Tibial nerve (tissue), 4 donors: ENCODE data around the gene ADGRE3. TPM values are rescaled to one million over a fixed set of nuclear protein-coding genes. Genes with fewer than 3 reads are reported as not detected.

Source experiments
- DNase-seq, 2 donors: peaks; one replicate each; pipeline ENCODE4 v3.0.0-alpha.2; 2019; ENCODE audit warnings: low spot score in 2 of 2
- H3K27ac ChIP-seq, 4 donors: fragments of 200-600 bp; sonication (generic) in 3 of 4; one replicate each; pipeline ENCODE4 v1.5.1; 2017 to 2019; ENCODE audit warnings: mild to moderate bottlenecking in 1 of 4
- H3K27me3 ChIP-seq, 2 donors: fragments of 200-600 bp; sonication (generic) in 1 of 2; one replicate each; pipeline versions ENCODE4 v1.5.1 to v1.6.0; 2017 to 2019
- H3K36me3 ChIP-seq, 3 donors: fragments of 200-600 bp; sonication (generic); one replicate each; pipeline ENCODE4 v1.5.1; 2018 to 2019
- H3K4me1 ChIP-seq, 4 donors: fragments of 200-600 bp; sonication (generic) in 3 of 4; one replicate each; pipeline ENCODE4 v1.5.1; 2017 to 2019
- H3K4me3 ChIP-seq, 4 donors: fragments of 200-600 bp; sonication (generic) in 3 of 4; one replicate each; pipeline ENCODE4 v1.5.1; 2017 to 2019; ENCODE audit warnings: mild to moderate bottlenecking in 1 of 4, moderate library complexity in 1 of 4
- H3K9me3 ChIP-seq, 4 donors: fragments of 200-600 bp; sonication (generic) in 3 of 4; one replicate each; pipeline ENCODE4 v1.5.1; 2017 to 2019
- EP300 ChIP-seq, 2 donors: sonication (generic); formaldehyde crosslinking; IDR thresholded peaks; one replicate each; pipeline ENCODE4 v1.6.1; 2017; ENCODE audit warnings: antibody characterized with exemption in 2 of 2, mild to moderate bottlenecking in 1 of 2
- POLR2A ChIP-seq, 2 donors: fragments of 450-650 bp; IDR thresholded peaks; one replicate each; pipeline ENCODE4 v1.6.1; 2017; ENCODE audit warnings: antibody characterized with exemption in 2 of 2, mild to moderate bottlenecking in 2 of 2, moderate library complexity in 2 of 2
- WGBS, 2 donors: methylation state at CpG; one replicate each; pipeline ENCODE4 v1.1.5; 2018; 5-methylcytosine and 5-hydroxymethylcytosine counted together
- total RNA-seq, 4 donors: library from RNA; depleted of rRNA; stranded (reverse); fragments of >200 nt; gene quantifications; one replicate each; pipeline ENCODE4 v1.1.0, GENCODE V29; 2016
- TF ChIP-seq, protein P1 (sequence below), 5 experiments: fragments of 200-600 bp in 3 of 5; fragments of 450-650 bp in 2 of 5; sonication (generic) in 3 of 5; IDR thresholded peaks; one replicate each; pipeline ENCODE4 v1.5.1; 2016 to 2019; ENCODE audit warnings: antibody characterized with exemption in 5 of 5, mild to moderate bottlenecking in 3 of 5, moderate library complexity in 2 of 5

The ADGRE3 gene
- total RNA-seq, 4 donors from 2014 or later, result not detected

DNA sequence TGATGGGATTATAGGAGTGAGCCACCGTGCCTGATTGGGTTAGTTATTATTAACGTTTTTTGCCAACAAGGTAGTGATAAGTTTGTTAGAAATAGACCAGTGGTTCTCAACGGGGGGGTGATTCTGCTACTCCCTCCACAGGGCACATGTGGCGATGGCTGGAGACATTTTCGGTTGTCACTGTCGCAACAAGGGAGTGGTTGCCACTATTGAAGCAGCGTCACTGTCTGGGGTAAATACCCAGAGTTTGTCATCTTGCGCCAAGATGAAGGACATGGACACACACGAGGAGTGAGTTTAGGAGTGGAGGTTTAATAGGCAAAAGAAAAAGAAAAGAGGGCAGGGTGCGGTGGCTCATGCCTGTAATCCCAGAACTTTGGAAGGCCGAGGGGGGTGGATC lies 18.9 kb downstream of the ADGRE3 start:
- H3K4me3 ChIP-seq, result no peak overlapping the region
- H3K9me3 ChIP-seq, result no peaks in the 10 kb centered on the region
- no peaks in the 10 kb centered on the region for H3K36me3 ChIP-seq
- no peaks in the 10 kb centered on the region for H3K27me3 ChIP-seq
- no peaks in the 10 kb centered on the region for H3K4me1 ChIP-seq
- WGBS, 2 donors, result 72 to 76% methylated on average over 11 of the region's 11 CpGs
- TF ChIP-seq EP300 (IDR thresholded peaks at IDR 0.05) (no peak), POLR2A (IDR thresholded peaks at IDR 0.05) (no peak)
- TF ChIP-seq, protein P1, sequence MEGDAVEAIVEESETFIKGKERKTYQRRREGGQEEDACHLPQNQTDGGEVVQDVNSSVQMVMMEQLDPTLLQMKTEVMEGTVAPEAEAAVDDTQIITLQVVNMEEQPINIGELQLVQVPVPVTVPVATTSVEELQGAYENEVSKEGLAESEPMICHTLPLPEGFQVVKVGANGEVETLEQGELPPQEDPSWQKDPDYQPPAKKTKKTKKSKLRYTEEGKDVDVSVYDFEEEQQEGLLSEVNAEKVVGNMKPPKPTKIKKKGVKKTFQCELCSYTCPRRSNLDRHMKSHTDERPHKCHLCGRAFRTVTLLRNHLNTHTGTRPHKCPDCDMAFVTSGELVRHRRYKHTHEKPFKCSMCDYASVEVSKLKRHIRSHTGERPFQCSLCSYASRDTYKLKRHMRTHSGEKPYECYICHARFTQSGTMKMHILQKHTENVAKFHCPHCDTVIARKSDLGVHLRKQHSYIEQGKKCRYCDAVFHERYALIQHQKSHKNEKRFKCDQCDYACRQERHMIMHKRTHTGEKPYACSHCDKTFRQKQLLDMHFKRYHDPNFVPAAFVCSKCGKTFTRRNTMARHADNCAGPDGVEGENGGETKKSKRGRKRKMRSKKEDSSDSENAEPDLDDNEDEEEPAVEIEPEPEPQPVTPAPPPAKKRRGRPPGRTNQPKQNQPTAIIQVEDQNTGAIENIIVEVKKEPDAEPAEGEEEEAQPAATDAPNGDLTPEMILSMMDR (IDR thresholded peaks at IDR 0.05), result no peak
- DNase-seq, result no peak
- no peak overlapping the region for H3K27ac ChIP-seq

DNA sequence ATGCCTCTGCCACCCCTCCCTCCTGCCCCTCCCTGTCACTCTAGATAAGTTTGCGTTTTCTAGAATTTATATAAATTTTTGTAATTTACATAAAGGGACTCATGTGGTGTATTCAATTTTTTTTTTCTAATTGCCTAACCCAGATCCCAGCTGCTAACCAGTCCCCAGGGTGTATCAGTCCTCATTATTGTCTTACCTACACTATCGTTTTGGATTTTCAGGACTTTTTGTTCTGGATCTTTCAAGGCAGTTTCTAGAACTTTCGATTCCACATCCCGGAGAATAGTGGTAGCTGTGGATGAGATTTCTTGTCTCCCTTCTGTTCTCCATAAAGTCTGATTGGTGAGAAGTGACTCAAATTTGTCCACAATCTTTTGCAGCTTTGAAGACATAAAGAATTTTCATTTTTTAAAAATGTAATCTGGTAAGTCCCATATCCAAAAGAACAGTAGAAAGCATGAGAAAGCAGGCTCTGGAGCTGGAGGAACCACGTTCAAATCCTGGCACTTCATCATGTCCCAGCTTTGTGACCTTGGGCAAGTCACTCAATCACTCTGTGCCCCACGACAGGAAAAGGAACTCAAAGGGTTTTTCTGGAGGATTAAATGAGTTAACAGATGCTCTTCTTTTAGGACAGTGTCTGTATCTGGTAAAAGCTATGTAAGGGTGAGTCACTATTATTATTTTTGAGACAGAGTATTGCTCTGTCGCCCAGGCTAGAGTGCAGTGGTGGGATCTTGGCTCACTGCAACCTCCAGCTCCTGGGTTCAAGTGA lies 19.7 kb downstream of the ADGRE3 start:
- no peaks in the 10 kb centered on the region for H3K36me3 ChIP-seq
- H3K9me3 ChIP-seq, result no peaks in the 10 kb centered on the region
- DNase-seq, result no peak
- no peaks in the 10 kb centered on the region for H3K4me1 ChIP-seq
- no peak overlapping the region for H3K4me3 ChIP-seq
- TF ChIP-seq, protein P1 (IDR thresholded peaks at IDR 0.05), result no peak
- TF ChIP-seq EP300 (IDR thresholded peaks at IDR 0.05), result no peak
- TF ChIP-seq POLR2A (IDR thresholded peaks at IDR 0.05), result no peak
- H3K27ac ChIP-seq, result no peak overlapping the region
- WGBS, 2 donors, result 70 to 72% methylated on average over 7 of the region's 7 CpGs
- no peaks in the 10 kb centered on the region for H3K27me3 ChIP-seq

DNA sequence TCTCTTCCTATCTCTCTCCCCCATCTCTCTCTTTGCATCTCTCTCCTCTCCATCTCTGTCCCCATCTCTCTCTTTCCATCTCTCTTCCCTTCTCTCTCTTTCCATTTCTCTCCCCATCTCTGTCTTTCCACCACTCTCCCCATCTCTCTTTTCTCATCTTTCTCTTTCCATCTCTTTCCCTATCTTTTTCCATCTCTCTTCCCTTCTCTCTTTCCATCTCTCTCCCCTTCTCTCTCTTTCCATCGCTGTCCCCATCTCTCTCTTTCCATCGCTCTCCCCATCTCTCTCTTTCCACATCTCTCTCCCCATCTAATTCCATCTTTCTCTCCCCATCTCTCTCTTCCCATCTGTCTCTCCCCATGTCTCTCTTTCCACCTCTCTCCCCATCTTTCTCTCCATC lies 24.5 kb downstream of the ADGRE3 start:
- Histone ChIP-seq H3K27ac (no peak overlapping the region), H3K36me3 (no peaks in the 10 kb centered on the region), H3K4me1 (no peaks in the 10 kb centered on the region), H3K27me3 (no peaks in the 10 kb centered on the region), H3K9me3 (no peaks in the 10 kb centered on the region), H3K4me3 (no peak overlapping the region)
- no peak for DNase-seq
- WGBS, 2 donors, result 75 to 79% methylated on average over 2 of the region's 2 CpGs
- TF ChIP-seq POLR2A (IDR thresholded peaks at IDR 0.05) (no peak), EP300 (IDR thresholded peaks at IDR 0.05) (no peak)

DNA sequence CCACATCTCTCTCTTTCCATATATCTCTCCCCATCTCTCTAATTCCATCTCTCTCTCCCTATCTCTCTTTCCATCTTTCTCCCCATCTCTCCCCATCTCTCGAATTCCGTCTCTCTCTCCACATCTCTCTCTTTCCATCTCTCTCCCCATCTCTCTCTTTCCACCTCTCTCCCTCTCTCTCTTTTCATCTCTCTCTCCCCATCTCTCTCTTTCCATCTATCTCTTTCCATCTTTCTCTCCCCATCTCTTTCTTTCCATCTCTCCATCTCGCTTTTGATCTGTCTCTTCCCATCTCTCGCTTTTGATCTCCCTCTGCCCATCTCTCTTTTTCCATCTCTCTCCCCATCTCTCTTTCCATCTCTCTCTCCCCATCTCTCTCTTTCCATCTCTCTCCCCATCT lies 25.6 kb downstream of the ADGRE3 start:
- Histone ChIP-seq H3K27me3 (no peaks in the 10 kb centered on the region), H3K9me3 (no peaks in the 10 kb centered on the region), H3K4me1 (no peaks in the 10 kb centered on the region), H3K36me3 (no peaks in the 10 kb centered on the region), H3K4me3 (no peak overlapping the region), H3K27ac (no peak overlapping the region)
- WGBS, 2 donors, result 68 to 69% methylated on average over 4 of the region's 4 CpGs
- DNase-seq, result no peak
- TF ChIP-seq, protein P1 (IDR thresholded peaks at IDR 0.05), result no peak
- no peak for TF ChIP-seq POLR2A (IDR thresholded peaks at IDR 0.05)
- TF ChIP-seq EP300 (IDR thresholded peaks at IDR 0.05), result no peak

DNA sequence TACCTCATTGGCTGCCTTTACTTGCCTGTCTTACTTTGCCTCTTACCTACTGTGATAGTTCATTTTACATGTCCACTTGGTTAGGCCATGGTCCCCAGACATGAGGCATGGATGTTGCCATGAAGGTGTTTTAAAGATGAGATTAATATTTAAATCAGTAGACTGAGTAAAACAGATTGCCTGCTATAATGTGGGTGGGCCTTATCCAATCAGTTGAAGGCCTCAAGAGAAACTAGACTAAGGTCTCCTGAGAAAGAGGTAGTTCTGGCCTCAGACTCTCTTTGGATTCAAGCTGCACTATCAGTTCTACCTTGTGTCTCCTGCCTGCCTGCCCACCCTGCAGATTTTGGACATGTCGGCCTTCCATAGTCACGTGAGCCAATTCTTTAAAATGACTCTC lies 26.1 kb downstream of the ADGRE3 start:
- Histone ChIP-seq H3K4me3 (no peak overlapping the region), H3K4me1 (no peaks in the 10 kb centered on the region), H3K27ac (no peak overlapping the region), H3K27me3 (no peaks in the 10 kb centered on the region), H3K36me3 (no peaks in the 10 kb centered on the region), H3K9me3 (no peaks in the 10 kb centered on the region)
- TF ChIP-seq EP300 (IDR thresholded peaks at IDR 0.05), result no peak
- TF ChIP-seq, protein P1 (IDR thresholded peaks at IDR 0.05), result no peak
- TF ChIP-seq POLR2A (IDR thresholded peaks at IDR 0.05), result no peak
- no peak for DNase-seq
- 87 to 91% methylated on average over 2 of the region's 2 CpGs for WGBS, 2 donors
